Osteocyte (in vitro differentiated cells): ENCODE data around the gene CYP27A1. TPM values are rescaled to one million over a fixed set of nuclear protein-coding genes. Genes with fewer than 3 reads are reported as not detected.

ENCODE experiments used
- DNase-seq: peaks from one replicate; pipeline ENCODE4 v3.0.0; 2021; ENCODE audit warnings: mixed read lengths; ENCODE audit not compliant: unreplicated experiment; ENCODE audit errors: extremely low spot score
- H3K27ac Mint-ChIP-seq: one replicate; pipeline ENCODE4 v1.8.0; 2021; ENCODE audit warnings: mild to moderate bottlenecking, mixed read lengths; ENCODE audit not compliant: unreplicated experiment
- H3K27me3 Mint-ChIP-seq: one replicate; pipeline ENCODE4 v1.8.0; 2021; ENCODE audit warnings: mixed read lengths; ENCODE audit not compliant: unreplicated experiment
- H3K36me3 Mint-ChIP-seq: one replicate; pipeline ENCODE4 v1.8.0; 2021; ENCODE audit warnings: mixed read lengths; ENCODE audit not compliant: unreplicated experiment
- H3K4me1 Mint-ChIP-seq: one replicate; pipeline ENCODE4 v1.8.0; 2021; ENCODE audit warnings: mixed read lengths; ENCODE audit not compliant: unreplicated experiment
- H3K4me3 Mint-ChIP-seq: one replicate; pipeline ENCODE4 v1.8.0; 2021; ENCODE audit warnings: mild to moderate bottlenecking, moderate library complexity, mixed read lengths; ENCODE audit not compliant: unreplicated experiment
- H3K9me3 Mint-ChIP-seq: one replicate; pipeline ENCODE4 v1.8.0; 2021; ENCODE audit warnings: mixed read lengths; ENCODE audit not compliant: unreplicated experiment
- total RNA-seq: library from RNA; stranded (reverse); gene quantifications from 2 replicates; pipeline ENCODE4 v1.2.1, GENCODE V29; 2021
- TF ChIP-seq, protein P1 (sequence below): fragments of 200-600 bp; sonication (generic); IDR thresholded peaks from 2 replicates; pipeline ENCODE4 v1.5.0; 2021; ENCODE audit warnings: antibody characterized with exemption, mild to moderate bottlenecking, moderate library complexity

The CYP27A1 gene
- total RNA-seq, 1 donor from 2014 or later = 3.2 TPM

DNA sequence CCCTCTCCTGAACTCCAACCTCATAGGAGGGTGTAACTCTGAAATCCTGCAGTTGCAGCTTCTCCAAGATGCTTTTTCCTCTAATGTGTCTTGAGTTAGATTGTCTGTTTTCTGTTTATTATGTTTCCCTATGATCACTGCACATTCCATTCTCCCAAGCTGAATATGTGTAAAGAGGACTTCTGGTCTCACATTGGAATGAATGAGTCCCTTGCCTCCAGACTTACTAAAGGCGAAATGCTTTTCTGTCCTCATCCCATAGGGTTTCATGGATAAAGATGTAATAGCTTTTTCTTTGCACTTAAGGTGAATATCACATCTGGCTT, 35.5 kb upstream of the CYP27A1 start:
- DNase-seq = no peak
- Mint-ChIP-seq H3K4me3 (no peak overlapping the region), H3K27ac (no peak overlapping the region), H3K4me1 (peaks cover 3% of the 10 kb centered on the region), H3K27me3 (no peaks in the 10 kb centered on the region), H3K36me3 (peaks cover 38% of the 10 kb centered on the region), H3K9me3 (no peaks in the 10 kb centered on the region)
- TF ChIP-seq, protein P1, sequence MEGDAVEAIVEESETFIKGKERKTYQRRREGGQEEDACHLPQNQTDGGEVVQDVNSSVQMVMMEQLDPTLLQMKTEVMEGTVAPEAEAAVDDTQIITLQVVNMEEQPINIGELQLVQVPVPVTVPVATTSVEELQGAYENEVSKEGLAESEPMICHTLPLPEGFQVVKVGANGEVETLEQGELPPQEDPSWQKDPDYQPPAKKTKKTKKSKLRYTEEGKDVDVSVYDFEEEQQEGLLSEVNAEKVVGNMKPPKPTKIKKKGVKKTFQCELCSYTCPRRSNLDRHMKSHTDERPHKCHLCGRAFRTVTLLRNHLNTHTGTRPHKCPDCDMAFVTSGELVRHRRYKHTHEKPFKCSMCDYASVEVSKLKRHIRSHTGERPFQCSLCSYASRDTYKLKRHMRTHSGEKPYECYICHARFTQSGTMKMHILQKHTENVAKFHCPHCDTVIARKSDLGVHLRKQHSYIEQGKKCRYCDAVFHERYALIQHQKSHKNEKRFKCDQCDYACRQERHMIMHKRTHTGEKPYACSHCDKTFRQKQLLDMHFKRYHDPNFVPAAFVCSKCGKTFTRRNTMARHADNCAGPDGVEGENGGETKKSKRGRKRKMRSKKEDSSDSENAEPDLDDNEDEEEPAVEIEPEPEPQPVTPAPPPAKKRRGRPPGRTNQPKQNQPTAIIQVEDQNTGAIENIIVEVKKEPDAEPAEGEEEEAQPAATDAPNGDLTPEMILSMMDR = no peak

DNA sequence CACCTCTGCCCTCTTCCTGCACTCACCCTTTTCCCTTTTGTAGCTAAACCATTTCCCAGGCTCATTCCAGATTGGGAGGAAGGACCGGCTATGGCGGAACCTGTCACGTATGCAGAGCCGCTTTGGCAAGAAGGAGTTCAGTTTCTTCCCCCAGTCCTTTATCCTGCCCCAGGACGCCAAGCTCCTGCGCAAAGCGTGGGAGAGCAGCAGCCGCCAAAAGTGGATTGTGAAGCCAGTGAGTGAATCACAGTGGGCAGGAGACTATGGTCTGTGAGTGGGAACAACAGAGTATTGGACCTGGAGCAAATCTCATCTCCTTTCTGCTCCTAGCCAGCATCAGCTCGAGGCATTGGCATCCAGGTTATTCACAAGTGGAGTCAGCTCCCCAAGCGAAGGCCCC, 35.0 kb upstream of the CYP27A1 start:
- Mint-ChIP-seq H3K27me3 (no peaks in the 10 kb centered on the region), H3K9me3 (no peaks in the 10 kb centered on the region), H3K36me3 (peaks cover 40% of the 10 kb centered on the region), H3K27ac (no peak overlapping the region), H3K4me3 (no peak overlapping the region), H3K4me1 (peaks cover 3% of the 10 kb centered on the region)
- no peak for DNase-seq
- TF ChIP-seq, protein P1 = no peak

DNA sequence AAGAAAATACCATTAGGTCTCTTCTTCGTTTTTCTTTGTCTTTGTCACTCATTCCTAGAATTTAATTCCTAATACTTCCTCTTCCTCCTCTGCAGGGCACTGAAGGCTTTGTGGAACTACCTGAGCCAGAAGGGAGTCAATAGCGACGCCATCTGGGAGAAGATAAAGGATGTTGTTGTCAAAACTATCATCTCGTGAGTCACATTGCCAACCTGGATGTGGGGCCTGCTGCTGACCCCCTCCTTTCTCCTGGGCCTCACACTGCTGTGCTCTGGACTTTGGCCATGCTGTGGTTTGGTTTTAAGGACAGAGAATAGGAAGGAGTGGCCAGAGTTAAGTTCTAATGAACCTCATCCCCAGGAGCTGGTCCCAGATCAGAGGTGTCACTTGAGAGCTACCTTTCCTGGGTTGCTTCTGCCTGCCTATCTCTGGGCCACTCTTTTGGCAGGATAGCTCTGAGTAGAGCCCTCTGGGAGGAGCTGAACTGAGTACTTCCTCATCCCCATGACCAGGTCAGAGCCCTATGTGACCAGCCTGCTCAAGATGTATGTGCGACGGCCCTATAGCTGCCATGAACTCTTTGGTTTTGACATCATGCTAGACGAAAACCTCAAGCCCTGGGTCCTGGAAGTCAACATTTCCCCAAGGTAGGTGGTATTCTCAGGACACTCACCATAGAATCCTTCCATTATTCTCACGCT, 33.1 kb upstream of the CYP27A1 start:
- Mint-ChIP-seq H3K4me1 (no peaks in the 10 kb centered on the region), H3K36me3 (peaks cover 53% of the 10 kb centered on the region), H3K4me3 (no peak overlapping the region), H3K9me3 (no peaks in the 10 kb centered on the region), H3K27me3 (no peaks in the 10 kb centered on the region), H3K27ac (no peak overlapping the region)
- TF ChIP-seq, protein P1 = no peak
- no peak for DNase-seq

DNA sequence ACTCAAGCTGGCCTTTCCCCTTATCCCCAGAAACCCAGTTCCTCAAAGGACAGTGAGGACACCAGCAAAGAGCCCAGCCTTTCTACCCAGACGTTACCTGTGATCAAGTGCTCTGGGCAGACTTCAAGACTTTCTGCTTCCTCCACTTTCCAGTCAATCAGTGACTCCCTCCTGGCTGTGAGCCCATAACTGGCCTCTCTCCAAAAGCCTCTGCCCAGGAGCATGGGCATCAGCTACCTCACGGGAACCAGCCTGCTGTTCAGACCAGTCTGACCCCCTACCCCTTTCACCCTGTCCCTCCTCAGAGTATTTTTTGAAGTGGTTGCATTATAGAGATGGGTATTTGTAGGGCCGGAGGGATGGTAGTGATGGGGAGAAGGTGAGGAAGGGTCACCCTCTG, 27.7 kb upstream of the CYP27A1 start:
- TF ChIP-seq, protein P1 = no peak
- peaks cover 39% of the 10 kb centered on the region for H3K36me3 Mint-ChIP-seq
- no peak for DNase-seq

DNA sequence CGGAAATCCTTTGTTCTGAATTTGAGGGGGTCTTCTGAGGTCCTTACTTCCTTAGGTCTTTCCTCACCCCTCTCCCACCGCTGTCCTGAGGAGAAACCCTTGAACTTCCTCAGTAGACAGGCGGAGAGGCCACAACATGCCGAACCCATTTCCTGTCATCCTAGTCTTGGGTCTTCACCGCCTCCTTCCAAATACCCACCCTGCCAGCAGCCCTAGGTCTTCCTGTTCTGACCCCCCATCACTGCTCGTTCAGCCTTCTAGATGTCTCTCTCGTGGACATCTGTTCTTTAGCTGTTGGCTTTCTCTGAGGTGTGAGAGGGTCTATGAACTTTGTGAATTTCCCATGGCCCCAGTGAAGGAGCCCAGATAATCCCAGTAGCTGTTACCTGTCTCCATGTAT, 27.2 kb upstream of the CYP27A1 start:
- Mint-ChIP-seq H3K27me3 (no peaks in the 10 kb centered on the region), H3K27ac (no peak overlapping the region), H3K36me3 (peaks cover 37% of the 10 kb centered on the region), H3K9me3 (no peaks in the 10 kb centered on the region), H3K4me3 (no peak overlapping the region), H3K4me1 (no peaks in the 10 kb centered on the region)
- TF ChIP-seq, protein P1 = no peak
- DNase-seq = no peak

More for the DNA sequence above, 27.7 kb upstream of the CYP27A1 start:
- Mint-ChIP-seq H3K4me1 (no peaks in the 10 kb centered on the region), H3K9me3 (no peaks in the 10 kb centered on the region), H3K4me3 (no peak overlapping the region), H3K27me3 (no peaks in the 10 kb centered on the region), H3K27ac (no peak overlapping the region)
